ENCODE results near the gene LTBP1.

GRCh38 chr2:33369191-33369590, 422.4 kb downstream of the LTBP1 start:
- no peak for TF ChIP-seq EZH2phosphoT487 (IDR thresholded peaks at IDR 0.05; ENCODE audit: insufficient read depth, low read depth)
- no peak for TF ChIP-seq EZH2 (IDR thresholded peaks at IDR 0.05; ENCODE audit: insufficient read depth, poor library complexity, severe bottlenecking)
